Activated naive CD4-positive, alpha-beta T cell treated with Interleukin-2 at 50 U/mL for 16 hours (primary cell): ENCODE measurements around the gene PAWR.
"Not testable (repeated sequence)": the region's sequence is repeated elsewhere in the genome, so short reads cannot be mapped to it uniquely, and the experiment has no call there.

ENCODE experiments used
- DNase-seq: peaks from one replicate; pipeline ENCODE4 v3.0.0-alpha.2; 2020

PAWR gene

GRCh38 chr12:79585147-79585546 is 105.6 kb downstream of the PAWR start:
- DNase-seq = no peak

DNA sequence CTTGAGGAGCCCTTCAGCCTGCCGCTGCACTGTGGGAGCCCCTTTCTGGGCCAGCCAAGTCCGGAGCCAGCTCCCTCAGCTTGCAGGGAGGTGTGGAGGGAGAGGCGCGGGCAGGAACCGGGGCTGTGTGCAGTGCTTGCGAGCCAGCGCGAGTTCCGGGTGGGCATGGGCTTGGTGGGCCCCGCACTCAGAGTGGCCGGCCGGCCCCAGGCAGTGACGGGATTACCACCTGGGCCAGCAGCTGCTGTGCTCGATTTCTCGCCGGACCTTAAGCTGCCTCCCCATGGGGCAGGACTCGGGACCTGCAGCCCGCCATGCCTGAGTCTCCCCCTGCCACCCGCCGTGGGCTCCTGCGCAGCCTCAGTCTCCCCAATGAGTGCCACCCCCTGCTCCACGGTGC is 116.9 kb downstream of the PAWR start:
- DNase-seq = no peak

DNA sequence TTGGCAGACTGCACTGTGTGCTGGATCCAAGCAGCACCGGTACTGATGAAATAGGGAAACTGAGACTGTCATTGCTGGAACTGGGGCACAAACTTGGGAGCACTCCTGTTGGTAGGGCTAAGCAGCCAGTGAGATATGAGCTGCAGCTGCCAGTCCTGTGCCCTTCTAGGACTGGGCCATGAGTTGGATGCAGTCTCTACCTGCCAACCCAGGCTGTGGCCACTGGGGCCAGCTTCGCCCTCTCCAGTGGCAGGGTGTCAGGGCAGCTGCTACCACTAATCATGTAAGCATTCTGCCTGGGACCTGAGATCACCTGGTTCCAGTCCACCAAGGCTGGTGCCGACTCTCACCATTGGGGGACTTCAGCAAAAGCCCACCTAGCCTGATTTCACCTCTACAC is 121.1 kb downstream of the PAWR start:
- DNase-seq = no peak

DNA sequence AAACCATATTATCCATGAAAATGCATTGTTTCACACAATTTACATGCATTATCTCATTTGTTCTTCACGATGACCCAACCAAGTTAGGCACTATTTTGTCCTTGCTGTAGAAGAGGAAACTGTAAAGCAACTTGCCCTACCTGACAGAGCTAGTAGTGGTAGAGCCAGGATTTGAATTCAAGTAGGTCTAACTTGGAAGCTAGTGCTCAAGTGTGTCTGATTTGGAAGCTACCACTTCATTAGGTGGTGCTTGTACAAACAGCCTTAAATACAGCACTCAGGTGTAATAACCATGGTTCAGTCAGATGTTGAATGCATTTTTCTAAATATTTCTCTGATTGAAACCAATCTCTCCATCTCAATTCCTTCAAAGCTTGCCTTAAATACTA is 123.6 kb downstream of the PAWR start:
- DNase-seq = no peak

GRCh38 chr12:79566452-79567174 is 124.2 kb downstream of the PAWR start:
- DNase-seq = no peak

DNA sequence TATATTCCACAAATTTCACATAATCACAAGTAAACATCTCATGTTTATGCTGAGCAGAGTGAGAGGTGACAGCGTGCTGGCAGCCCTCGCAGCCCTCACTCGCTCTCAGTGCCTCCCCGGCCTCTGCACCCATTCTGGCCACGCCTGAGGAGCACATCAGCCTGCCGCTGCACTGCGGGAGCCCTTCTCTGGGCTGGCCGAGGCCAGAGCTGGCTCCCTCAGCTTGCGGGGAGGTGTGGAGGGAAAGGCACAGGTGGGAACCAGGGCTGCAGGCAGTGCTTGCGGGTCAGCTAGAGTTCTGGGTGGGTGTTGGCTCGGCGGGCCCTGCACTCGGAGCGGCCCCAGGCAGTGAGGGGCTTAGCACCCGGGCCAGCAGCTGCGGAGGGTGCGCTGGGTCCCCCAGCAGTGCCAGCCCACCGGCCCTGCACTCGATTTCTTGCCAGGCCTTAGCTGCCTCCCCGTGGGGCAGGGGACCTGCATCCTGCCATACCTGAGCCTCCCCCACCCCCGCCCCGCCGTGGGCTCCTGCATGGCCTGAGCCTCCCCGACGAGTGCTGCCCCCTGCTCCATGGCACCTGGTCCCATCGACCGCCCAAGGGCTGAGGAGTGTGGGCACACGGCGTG is 125.9 kb downstream of the PAWR start:
- DNase-seq = not testable (repeated sequence)

- DNase-seq = no peak
Measured at GRCh38 chr12:79563021-79563740, 127.6 kb downstream of the PAWR start.

GRCh38 chr12:79561401-79562132 is 129.2 kb downstream of the PAWR start:
- no peak for DNase-seq

- DNase-seq = no peak
Measured at GRCh38 chr12:79560225-79560889, 130.4 kb downstream of the PAWR start.

DNA sequence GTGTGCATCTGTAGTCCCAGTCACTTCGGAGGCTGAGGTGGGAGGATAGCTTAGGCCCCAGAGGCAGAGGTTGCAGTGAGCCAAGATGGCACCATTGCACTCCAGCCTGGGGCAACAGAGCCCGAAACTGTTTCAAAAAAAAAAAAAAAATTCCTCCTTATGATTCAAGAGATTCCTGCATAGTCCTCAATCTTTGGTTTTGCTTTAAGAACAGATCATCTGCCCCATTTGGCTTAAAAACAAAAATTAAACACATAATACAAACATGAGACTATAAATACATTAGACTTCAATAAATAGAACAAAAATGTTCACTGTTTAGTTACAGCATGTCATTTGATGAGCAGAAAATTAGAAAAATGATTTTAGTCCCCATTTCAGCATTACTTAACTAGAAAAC is 131.2 kb downstream of the PAWR start:
- DNase-seq = no peak

DNA sequence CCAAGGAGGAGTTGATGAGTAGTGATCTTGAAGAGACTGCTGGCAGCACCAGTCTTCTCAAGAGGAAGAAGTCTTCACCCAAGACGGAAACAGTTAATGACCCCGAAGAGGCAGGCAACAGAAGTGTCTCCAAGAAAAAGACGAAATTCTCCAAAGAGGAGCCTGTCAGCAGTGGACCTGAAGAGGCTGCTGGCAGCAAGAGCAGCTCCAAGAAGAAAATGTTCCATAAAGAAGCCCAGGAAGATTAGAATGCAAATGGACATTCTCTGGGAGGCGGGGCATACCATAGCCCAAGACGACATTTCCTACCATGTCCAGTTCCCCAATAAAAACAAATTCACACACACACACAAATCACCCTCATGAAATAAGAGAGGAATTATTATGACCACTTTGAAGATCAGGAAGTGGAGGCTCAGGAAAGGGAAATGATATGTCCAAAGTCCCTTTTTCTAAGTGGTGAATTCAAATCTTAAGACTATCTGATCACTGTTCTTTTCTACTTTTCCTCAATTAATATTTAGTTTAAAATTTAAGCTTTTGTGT is 131.8 kb downstream of the PAWR start:
- DNase-seq = no peak

- no peak for DNase-seq
Measured at GRCh38 chr12:79557690-79558315, 133.0 kb downstream of the PAWR start.

DNA sequence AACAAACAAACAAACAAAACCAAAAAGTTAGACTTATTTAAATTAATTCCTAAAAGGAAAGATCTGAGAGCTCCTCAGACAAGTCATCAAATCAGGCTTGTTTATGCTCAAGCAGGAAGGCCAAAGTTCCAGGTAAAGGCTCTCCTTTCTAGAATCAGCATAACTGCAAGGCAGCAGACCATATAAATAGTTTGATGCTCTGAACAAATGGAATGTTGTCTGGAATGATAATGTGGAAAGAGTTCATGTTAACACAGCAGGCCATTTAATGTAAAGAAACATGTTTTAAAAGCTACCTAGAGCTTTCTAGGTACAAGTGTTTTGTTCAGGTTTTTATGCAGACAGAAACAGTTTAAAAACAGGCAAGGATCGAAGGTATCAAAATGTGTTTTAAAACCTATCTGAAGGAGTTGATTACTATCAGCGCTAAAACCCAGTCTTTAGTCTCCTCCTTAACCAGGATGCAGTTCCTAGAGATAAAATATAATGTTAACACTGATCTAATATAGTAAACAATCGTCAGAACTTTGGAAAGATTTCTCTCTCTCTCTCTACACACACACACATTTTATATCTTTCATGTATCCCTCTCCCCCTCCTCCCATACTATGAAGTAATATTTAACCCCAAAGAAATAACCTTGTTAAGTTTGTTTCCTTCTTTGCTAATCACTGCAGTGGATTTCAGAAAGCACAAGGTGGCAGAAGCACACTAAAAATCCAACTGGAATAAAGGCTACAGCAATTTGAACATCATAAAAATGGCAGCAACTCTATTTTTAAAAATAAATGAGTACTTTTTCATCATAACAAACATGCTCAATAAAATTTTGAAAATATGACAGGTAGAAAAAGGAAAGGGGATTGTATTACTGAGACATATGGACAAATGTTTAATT is 135.5 kb downstream of the PAWR start:
- DNase-seq = no peak

- no peak for DNase-seq
Measured at GRCh38 chr12:79553863-79554574, 136.7 kb downstream of the PAWR start.

DNA sequence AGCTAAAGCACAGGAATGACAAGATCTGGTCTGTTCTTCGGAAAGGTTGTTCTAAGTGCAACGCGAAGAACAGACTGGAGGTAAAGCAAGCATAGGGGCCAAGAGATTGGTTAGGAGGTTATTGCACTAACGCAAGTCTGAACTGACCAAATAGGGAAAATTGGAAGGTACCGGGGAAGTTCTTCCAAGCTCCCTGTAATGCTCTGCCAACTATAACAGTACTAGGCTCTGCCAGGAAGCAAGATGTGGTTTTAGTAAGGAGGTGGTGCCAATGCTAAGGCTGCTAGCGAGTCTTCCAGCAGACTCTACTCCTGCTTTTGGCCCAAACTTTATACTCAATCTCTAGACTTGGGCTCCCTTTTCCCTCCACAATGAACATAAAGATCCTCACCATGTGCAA is 138.6 kb downstream of the PAWR start:
- DNase-seq = no peak

DNA sequence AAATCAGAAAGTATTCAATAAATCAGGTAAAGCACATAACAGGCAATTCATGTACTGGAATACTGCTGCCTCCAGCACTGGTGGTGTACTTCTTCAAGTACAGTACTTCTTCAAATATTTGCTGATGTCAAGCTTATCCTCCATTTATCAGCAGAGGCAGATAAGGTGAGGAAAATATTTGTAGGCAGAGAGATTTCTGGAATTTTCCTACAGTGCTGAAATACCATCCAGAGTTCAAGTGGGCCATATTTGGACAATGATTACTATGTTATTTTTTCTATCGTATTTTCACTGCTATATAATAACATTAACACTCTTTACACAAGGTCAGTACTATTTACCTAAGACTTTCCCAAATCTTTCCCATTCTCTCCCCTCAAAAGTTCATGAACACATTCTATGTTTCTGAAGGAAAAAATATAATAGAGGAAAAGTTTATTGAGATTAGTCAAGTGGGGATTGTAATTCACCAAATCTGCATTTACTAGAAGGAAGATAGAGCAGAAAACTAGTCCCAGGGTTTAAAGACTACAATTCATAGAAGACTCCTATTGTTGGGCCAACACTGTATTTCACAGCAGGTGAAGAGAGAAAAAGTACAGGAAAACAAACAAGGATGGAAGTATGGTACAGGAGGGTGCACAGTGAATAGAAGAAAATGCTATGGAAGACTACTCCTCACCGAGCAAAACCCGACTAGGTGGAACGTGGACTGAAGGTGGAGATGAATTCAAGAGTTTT is 141.1 kb downstream of the PAWR start:
- DNase-seq = no peak

GRCh38 chr12:79548610-79548924 is 142.2 kb downstream of the PAWR start:
- no peak for DNase-seq

- DNase-seq = no peak
Measured at GRCh38 chr12:79547735-79548609, 142.8 kb downstream of the PAWR start.
